D721Med (cell line): ENCODE measurements around the gene FAM89B.

ENCODE experiments used
- DNase-seq: peaks from one replicate; pipeline ENCODE4 v3.0.0; 2011; ENCODE audit warnings: low spot score; ENCODE audit not compliant: insufficient read length
- FAIRE-seq: peaks from 2 replicates; lab custom pipeline; 2011; peaks lifted over from hg19 to GRCh38; lab: Jason Lieb, UNC
- CTCF ChIP-seq: IDR thresholded peaks from 2 replicates; pipeline ENCODE4 v1.5.1; 2012; ENCODE audit warnings: mild to moderate bottlenecking, control low read depth; ENCODE audit not compliant: insufficient read depth; ENCODE audit errors: missing control alignments

The FAM89B gene

GRCh38 chr11:65551572-65552387, 20.6 kb upstream of the FAM89B start:
- FAIRE-seq (no peak), DNase-seq (no peak)
- TF ChIP-seq CTCF: peak; percentile 46

GRCh38 chr11:65552388-65552951, 19.9 kb upstream of the FAM89B start:
- TF ChIP-seq CTCF: no peak
- FAIRE-seq: no peak
- no peak for DNase-seq

- FAIRE-seq: no peak
- TF ChIP-seq CTCF: no peak
These were observed 18.9 kb upstream of the FAM89B start for GRCh38 chr11:65553301-65554001.

GRCh38 chr11:65554057-65554818, 18.1 kb upstream of the FAM89B start:
- no peak for FAIRE-seq
- no peak for DNase-seq
- TF ChIP-seq CTCF: no peak

More at GRCh38 chr11:65553301-65554001, 18.9 kb upstream of the FAM89B start:
- no peak for DNase-seq

GRCh38 chr11:65554842-65555430, 17.4 kb upstream of the FAM89B start:
- FAIRE-seq (no peak), DNase-seq (no peak)
- no peak for TF ChIP-seq CTCF

GRCh38 chr11:65555693-65556231, 16.6 kb upstream of the FAM89B start:
- no peak for FAIRE-seq
- no peak for TF ChIP-seq CTCF
- no peak for DNase-seq
